Measurements from ENCODE around the gene GP2.

DNA sequence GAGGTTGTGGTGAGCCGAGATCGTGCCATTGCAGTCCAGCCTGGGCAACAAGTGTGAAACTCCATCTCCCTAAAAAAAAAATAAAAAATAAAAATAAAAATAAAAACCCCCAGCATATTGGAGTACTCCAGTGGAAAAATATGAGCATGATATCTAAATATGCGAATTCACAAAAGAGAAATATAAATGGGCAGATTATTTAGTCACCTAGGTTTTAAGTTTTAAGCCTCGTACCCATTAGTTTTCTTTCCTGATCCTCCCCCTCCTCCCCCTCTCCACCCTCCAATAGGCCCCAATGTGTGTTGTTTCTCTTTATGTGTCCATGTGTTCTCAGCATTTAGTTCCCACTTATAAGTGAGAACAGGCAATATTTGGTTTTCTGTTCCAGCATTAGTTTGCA is 62.3 kb downstream of the GP2 start:
- TF ChIP-seq, protein P1, sequence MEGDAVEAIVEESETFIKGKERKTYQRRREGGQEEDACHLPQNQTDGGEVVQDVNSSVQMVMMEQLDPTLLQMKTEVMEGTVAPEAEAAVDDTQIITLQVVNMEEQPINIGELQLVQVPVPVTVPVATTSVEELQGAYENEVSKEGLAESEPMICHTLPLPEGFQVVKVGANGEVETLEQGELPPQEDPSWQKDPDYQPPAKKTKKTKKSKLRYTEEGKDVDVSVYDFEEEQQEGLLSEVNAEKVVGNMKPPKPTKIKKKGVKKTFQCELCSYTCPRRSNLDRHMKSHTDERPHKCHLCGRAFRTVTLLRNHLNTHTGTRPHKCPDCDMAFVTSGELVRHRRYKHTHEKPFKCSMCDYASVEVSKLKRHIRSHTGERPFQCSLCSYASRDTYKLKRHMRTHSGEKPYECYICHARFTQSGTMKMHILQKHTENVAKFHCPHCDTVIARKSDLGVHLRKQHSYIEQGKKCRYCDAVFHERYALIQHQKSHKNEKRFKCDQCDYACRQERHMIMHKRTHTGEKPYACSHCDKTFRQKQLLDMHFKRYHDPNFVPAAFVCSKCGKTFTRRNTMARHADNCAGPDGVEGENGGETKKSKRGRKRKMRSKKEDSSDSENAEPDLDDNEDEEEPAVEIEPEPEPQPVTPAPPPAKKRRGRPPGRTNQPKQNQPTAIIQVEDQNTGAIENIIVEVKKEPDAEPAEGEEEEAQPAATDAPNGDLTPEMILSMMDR (IDR thresholded peaks at IDR 0.05), result no peak
- TF ChIP-seq POLR2A (IDR thresholded peaks at IDR 0.05), result no peak
